GM18502 (cell line): ENCODE results near the gene SFXN3.

Experiments used
- ATAC-seq: cut with Tn5 transposase; IDR thresholded peaks from one replicate; pipeline ENCODE4 v1.9.1; 2021; ENCODE audit warnings: mild to moderate bottlenecking; ENCODE audit not compliant: unreplicated experiment, poor library complexity

Gene SFXN3

DNA sequence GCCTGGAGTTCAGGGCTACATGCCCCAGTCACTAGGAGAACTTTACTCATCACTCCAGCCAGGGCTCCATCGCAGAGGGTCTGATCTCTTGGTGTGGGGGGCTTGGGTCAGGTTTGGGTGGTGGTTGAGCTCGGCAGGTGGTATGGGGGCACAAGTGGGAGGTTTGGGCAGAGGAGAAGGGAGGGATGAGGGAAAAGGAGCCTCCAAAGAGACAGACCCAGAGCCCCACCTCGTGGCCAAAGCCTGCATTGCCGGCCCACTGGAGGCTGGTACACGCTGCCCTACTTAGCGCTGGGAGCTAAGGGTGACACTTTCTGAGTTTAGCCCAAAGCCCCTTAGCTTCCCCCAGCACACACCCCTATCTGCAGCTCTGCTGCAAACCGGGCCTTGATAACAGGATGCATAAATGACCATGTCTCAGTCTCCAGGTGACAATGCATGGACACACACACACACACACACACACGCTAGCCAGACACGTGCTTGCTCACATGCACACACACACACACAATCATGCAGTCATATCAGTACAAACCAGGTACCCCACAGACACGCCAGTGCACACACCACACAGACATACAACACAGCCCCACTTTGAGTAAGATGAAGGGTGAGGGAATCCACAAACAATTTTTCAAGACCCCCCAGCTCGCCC, 16.7 kb upstream of the SFXN3 start:
- ATAC-seq = no peak

DNA sequence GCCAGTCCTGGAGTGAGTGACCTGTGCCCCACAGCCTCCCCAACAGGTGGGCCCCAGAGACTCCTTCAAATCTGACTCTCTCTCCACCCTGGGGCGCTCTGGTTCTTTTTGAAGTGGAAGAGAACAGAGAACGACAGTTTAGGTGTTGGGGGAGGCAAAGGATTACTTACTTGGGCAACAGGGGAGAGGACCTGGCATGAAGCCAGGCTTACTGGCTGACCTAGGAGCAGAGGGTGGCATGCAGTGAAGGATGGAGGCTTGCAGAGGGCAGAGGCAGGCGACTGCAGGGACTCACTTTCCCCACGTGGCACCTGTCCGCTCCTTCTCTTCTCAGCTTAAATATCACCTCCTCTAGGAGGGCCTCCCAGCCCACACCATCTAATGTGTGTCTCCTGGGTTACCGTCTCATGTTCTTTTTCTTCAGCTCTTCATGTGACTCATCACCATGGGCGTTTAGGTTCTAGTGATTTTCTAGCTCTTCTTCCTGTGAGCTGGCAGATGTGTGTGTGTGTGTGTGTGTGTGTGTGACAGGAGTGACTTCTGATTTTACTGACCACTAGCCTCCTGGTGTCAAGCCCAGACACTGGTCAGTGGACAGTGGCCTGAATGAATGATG, 16.0 kb upstream of the SFXN3 start:
- ATAC-seq = no peak

DNA sequence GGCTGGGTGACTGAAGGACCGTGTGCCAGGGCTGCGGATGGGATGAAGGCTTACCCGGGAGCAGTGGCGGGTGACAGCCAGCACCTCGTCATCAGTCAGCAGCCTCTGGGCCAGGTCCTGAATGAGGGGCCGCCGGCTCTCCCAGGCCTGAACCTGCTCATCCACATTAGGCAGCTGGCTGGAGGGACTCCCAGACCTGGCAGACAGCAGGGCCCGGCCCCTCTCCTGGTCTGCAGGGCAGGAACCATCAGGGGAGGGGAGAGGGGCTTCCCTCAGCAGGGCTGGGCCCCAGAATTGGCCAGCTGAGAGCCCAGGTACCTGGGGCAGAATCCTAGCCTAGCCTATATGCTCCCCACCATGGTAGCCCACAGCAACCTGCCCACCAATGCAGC, 15.5 kb upstream of the SFXN3 start:
- ATAC-seq = no peak

DNA sequence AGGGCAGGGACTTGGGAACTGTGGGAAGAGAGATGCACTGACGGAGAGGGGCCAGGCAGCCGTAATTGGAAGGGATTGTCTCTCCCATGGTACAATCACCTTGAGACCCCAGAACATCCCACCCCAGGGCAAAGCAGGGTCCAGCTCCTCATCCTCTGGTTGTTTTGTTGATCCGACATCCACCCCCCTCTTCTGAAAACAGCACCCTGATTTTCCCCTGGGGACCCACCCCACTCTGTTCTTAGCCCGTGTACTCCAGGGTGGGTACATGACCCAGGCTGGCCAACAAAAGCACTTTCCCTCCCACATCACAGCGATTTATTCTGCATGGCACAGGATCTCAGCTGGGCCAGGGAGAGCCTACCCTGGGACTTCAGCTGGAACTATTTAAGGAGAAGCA, 14.2 kb upstream of the SFXN3 start:
- no peak for ATAC-seq

DNA sequence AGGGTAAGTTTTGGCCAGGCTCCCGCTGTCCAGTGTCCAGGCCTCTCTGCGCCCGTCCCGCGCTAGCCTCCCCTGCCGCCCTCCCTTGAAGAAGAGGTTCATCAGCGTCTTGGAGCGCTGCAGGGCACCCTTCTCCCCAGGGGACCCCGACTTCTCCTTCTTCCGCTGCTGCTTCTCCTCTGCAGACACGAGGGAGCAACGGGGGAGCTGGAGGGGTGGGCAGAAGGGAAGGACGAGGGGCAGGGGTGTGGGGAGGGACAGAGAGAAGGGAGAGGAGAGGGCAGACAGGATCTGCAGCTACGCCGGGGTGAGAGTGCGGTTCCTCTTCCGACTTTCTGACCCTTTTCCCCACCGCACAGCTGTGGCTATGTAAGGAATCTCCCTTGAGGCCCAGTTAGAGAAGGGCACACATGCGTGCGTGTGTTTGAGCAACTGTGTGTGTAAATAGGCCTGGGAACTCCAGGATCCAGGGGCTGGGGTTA, 12.9 kb upstream of the SFXN3 start:
- no peak for ATAC-seq

DNA sequence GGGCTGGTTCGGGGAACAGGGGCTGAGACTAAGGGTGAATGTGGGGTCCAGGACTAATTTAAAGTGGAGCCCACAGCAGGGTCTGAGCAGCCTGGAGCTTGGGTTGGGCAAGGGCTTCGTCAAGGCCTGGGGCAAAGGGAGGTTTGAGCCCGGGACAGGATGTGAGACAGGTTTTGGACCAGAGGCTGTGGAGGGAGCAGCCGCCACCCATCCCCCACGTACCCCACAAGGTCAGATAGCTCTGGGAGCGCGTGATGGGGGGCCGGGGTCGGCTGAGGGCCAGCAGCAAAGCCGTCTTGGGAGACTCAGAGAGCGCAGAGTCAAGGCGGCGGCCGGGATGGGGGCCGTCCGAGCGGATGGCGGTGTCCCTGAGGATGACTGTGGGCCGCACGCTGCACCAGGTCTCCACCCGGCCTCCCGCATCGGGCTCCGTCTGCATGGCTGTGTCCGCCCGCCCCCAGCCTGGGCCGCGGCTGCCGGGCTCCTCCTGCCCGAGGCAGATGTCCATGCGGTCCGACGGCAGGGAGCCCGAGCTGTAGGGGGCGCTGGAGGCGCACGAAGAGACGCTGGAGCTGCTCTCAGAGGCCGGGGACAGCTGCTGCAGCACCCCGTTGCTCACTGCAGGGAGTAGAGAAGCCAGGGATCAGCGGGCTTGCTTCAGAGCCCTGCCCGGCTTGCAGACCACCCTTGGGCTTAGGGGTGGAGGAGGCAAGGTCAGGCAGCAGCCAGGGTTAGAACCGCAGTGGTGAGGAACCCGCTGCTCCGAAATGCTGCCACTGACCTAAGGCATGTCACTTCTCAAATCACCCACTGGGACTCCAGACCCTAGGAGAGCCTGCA, 12.2 kb upstream of the SFXN3 start:
- no peak for ATAC-seq

DNA sequence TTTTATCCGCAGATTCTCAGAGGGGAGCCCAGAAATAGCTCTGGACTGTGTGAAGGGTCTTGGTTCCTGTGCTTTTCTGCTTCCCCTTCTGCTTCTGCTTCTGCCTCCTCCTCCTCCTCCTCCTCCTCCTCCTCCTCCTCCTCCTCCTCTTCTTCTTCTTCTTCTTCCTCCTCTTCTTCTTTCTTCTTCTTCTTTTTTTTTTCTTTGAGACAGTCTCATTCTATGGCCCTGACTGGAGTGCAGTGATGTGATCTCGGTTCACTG, 11.7 kb upstream of the SFXN3 start:
- no peak for ATAC-seq

DNA sequence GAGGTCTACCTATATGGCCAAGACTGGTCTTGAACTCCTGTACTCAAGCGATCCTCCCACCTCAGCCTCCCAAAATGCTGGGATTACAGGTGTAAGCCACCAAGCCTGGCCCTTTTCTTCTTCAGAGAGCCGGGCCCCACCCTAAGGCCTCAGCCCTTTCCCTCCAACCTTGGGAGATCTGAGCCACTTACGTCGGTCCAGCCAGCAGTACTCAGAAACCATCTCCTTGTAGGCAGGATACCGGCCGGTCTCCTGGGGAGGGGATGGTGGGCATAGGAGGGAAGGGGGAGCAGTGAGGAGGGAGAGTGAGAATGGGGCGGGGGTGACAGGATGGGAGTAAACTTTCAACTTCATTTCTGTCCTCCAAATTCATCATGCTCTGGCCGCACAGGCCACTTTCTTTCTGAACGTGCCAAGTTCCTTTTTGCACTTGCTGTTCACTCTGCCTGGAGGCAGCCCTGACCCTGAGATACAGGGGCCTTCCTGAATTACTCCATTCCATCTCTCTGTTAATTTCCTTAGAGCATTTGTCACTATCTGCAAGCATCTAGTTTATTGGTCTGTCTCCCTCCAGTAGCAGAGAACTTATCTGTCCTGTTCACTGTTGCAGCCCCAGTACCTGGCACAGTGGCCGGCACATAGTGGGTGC, 10.5 kb upstream of the SFXN3 start:
- no peak for ATAC-seq

DNA sequence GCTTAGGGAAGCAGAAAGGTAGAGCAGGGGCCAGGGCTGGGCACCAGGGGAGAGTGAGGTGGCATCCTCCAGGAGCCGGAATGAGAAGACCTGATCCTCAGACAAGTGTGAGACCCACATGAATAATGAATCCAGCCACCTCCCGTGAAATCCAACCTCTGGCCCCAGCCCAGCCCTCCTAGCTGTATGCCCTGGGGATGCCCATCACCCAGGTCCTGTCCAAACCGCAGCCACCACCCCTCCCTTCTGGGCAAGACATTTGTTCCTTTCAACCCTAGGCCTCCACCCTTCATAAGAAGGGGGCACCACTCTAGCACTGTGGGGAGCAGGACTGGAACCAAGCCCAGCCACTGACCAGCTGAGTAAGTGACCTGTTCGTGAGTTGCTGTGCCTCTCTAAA, 9.8 kb upstream of the SFXN3 start:
- ATAC-seq = no peak

DNA sequence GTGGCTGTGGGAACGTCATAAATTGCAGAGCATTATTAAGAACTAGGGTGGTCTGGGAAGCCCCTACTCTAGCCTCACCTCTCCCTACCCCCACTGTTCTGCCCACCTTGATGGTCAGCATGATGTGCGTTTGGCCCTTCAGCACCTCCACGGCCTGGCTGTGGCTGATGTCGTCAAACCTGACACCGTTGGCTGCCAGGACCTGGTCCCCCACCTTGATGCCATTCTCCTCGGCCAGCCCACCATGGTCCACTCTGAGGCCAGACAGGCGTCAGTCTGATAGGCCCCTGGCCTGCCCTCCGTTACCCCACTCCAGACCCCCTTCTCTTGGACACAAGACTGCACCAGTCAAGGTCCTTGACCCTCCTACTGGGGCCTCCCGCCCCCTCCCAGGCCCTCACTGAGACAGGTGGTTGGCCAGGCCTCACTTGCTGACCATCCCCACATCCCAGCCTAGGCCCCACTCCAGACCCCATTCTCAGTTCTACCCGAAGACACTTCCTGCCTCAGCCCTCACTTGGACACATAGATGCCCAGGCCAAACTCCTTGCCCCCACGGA, 9.3 kb upstream of the SFXN3 start:
- ATAC-seq = no peak

DNA sequence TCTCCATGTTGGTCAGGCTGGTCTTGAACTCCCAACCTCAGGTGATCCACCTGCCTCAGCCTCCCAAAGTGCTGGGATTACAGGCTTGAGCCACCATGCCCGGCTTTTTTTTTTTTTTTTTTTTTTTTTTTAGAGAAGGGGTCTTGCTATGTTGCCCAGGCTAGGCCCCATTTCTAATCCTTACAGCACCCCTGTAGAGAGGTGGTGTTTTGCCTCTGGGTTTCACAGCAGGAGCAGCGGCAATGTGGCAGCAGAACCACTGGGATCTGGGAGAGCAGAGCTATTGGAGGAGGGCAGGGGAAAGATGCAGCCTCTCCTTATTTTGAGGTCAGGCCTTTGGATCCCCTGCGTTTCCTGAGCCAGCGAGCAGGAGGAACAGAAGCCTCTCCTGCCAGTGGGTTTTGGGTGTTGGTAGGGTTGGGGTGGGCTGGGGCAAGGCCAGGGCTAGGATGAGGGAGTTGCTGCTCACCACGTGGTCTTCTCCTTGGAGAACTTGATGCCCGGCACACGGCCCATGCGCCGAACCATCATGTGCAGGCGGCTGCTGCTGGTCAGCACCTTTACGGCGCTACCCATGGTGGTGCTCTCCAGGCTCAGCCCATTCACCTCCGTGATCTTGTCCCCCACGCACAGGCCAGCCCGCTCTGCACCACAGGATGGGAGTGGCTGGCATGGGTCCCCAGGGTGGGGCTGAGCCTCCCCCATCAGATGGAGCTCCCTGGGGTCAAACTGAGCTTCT, 7.9 kb upstream of the SFXN3 start:
- ATAC-seq = no peak

DNA sequence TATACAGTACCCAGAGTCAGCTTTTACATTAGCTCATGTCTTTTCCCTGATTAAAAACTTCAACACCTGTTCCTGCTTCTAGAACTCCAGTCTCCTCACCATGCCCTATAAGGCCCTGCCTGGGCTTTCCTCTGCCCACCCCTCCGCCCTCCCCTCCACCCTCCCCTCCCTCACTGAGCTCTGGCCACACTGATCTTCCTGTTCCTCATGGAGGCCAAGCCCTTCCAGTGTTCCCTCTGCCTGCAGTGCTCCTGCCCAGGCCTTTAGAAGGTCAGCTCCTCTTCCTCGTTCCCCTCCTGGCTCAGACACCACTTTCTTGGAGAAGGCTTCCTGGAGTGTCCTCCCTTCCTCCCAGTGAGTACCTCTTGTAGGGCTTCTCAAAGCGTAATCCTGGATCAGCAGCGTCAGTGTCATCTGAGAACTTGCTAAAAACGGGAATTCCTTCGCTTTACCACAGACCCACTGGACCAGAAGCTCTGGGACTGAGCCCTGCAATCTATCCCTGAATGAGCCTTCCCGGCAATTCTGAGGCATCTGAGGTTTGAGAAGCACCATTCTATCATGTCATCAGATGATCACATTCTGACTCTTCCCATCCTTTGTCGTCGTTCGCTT, 3.8 kb upstream of the SFXN3 start:
- ATAC-seq = no peak

DNA sequence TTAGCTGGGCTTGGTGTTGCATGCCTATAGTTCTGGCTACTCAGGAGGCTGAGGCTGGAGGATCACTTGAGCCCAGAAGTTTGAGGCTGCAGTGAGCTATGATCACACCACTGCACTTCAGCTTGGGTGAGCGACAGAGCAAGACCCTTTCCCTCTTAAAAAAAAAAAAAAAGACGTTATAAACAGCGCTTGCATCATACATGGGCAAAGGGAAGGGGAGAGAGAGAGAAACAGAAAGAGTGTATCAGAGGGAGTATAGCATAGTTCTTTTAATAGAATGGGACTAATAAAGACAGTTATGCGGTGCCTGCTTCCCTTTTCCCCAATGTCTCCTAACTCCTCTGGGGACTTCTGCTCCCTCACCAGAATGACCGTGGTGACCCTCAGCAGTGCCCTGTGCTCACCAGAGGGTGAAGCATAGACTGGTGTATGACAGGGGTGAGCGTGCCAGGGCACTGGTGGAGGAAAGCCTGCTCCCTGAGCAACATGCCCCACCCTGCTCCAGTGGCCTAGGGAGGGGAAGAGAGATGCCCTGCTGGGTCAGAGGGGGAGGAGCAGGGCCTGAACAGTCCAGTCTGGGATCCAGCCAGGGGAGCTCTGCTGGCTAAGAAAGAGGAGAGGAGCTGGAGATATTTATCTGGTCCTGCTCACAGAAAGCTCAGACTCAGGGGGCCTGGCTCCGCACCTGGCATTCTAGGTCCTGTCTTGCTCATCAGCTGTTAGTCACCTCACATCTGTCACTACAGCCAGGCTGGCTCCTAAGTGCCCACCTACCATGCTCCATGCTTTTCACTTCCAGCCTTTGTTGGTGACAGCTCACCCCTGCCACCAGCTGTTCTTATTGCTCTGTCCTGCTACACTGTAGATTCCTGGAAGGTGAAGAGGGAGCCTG, 2.3 kb upstream of the SFXN3 start:
- ATAC-seq = no peak

DNA sequence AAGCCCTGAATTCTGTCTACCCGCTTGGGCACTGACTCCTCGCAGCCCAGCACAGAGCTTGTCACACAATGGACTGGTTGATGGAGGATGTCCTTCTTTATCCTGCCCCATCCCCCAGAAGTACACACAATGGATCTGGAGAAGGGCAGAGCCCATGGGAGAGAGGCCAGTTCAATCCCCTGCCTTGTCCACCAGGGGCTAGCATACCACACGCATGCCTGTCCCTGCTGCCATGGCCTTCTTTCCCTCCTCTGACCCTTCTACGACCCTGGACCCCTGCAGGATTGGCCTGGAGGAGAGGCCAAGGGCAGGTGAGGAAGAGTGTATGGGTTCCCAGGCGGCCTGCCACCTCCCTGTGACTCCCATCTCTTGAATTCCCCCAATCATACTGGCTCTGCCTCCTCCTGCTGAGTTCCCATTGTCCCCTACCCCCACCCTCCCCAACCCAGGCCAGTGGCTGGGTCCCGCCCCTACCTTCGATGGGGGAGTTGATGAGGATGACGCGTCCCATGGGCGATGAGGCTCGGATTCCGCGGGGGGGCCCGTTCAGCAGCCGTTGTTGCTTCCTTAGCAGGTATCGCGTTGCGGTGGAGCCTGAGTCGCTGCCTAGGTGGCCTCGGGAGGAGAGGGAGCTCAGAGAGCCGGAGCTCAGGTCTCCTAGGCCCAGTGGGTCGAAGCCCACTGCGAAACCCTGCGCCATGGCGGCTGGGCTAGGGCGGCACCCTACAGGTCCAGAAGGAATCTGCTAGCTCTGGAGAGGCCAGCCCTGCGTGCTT, 1.3 kb upstream of the SFXN3 start:
- ATAC-seq = no peak

DNA sequence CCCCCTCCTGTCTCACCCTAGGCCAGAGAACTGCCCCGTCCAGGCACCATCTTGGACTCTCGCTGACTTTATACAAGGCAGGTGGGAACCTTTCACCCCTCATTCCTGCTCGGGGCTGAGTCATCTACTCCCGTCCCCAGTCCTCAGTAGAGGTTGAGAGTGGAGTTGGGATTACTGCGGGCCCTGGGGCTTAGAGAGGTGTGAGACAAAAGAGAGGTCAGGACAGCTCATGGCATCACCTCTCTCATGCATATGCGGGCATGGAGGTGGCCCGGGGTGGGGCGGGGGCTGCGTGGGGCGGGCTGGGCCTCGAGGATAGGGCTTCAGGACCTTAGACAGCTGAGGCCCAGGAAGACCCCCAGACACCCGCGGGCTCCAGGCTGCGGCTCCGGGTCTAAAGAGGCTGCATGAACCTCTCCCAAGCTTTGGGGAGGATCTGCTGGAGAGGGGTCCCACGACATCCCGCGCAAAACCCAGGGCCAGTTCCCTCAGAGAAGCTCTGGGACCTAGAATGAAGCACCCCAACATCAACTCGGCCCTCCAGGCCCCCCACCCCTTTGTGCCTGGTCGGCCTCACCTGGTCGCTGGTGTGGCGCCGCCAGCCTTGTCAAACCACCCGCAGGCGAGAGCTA, 422 bp upstream of the SFXN3 start:
- ATAC-seq = no peak

DNA sequence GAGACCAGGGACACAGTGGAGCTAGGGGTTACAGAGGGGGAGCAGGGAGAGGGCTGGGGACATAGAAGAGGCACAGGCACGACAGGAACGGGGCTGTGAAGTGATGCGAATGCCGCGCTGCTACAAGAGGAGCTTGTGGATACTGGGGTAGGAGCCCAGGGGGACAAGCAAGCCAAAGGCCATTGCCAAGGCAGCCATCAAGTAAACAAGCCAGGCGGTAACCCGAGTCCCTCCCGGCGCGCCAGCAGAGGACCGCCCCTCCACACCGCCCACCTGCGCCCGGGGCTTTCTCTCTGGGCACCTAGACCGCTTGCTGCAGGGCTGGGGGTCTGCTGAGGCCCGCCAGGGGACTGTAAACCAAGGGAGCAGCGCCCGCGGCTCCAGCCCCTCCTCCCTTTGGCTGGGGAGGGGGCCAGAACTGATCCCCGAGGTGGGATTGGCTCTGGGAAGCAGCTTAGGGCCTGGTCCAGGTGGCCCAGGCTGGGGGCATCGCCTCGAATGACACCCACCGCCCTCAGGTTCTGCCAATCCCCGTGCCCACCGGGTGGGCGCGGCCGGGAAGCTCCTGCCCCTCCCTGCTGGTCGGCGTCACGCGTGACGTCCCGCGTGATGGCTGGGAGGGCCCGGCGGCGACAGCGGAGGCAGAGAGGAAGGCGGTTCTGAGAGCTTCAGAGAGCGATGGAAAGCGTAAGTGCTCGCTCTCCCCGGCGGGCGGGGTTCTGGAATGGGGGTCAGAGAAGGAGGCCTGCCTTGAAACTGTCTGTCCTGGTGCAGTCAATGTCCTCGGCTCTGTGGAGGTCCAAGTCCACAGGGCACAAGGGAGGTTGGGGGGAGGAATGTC, 982 bp downstream of the SFXN3 start:
- ATAC-seq = peak; percentile 49
